ENCODE results near the gene PMM2. TPM values are rescaled to one million over a fixed set of nuclear protein-coding genes. Genes with fewer than 3 reads are reported as not detected.

Gene PMM2
- total RNA-seq, 2 donors from 2014 or later, result 61.6 to 105 TPM

GRCh38 chr16:8854298-8854948 lies 56.8 kb downstream of the PMM2 start:
- H3K27ac Mint-ChIP-seq, result no peak overlapping the region

GRCh38 chr16:8855051-8855786 lies 57.6 kb downstream of the PMM2 start:
- peak overlapping the region in 1 of 2 donors; percentile 26 for H3K27ac Mint-ChIP-seq
- H3K27me3 Mint-ChIP-seq, result no peaks in the 10 kb centered on the region
- H3K36me3 Mint-ChIP-seq, result no peaks in the 10 kb centered on the region
- H3K9me3 Mint-ChIP-seq, result no peaks in the 10 kb centered on the region
- ATAC-seq (no peak), DNase-seq (ENCODE audit: low spot score) (peak; percentile 44)
- peaks cover 12 to 22% of the 10 kb centered on the region in 2 donors for H3K4me1 Mint-ChIP-seq (ENCODE audit: low read depth in 2 of 2)
- H3K4me3 Mint-ChIP-seq, result no peak overlapping the region

More at GRCh38 chr16:8854298-8854948, 56.8 kb downstream of the PMM2 start:
- peak; percentile 5 for DNase-seq (ENCODE audit: low spot score)
- ATAC-seq, result no peak
- Mint-ChIP-seq H3K9me3 (no peaks in the 10 kb centered on the region), H3K36me3 (peaks cover under 1% of the 10 kb centered on the region), H3K4me1 (ENCODE audit: low read depth in 2 of 2) (peaks cover 12 to 29% of the 10 kb centered on the region in 2 donors), H3K27me3 (no peaks in the 10 kb centered on the region), H3K4me3 (no peak overlapping the region)

- DNase-seq (ENCODE audit: low spot score) (peak; percentile 23), ATAC-seq (no peak)
- Mint-ChIP-seq H3K36me3 (no peaks in the 10 kb centered on the region), H3K9me3 (no peaks in the 10 kb centered on the region), H3K4me1 (ENCODE audit: low read depth in 2 of 2) (peaks cover 5 to 17% of the 10 kb centered on the region in 2 donors), H3K27me3 (no peaks in the 10 kb centered on the region), H3K27ac (peak overlapping the region in 1 of 2 donors; percentile 16), H3K4me3 (no peak overlapping the region)
These were observed 58.3 kb downstream of the PMM2 start for GRCh38 chr16:8855972-8856371.

GRCh38 chr16:8858994-8859912 lies 61.6 kb downstream of the PMM2 start:
- Mint-ChIP-seq H3K9me3 (no peaks in the 10 kb centered on the region), H3K4me1 (ENCODE audit: low read depth in 2 of 2) (peaks cover 15 to 23% of the 10 kb centered on the region in 2 donors), H3K36me3 (no peaks in the 10 kb centered on the region), H3K27ac (peak overlapping the region in 1 of 2 donors; percentile 62), H3K4me3 (no peak overlapping the region), H3K27me3 (no peaks in the 10 kb centered on the region)
- DNase-seq (ENCODE audit: low spot score) (peak; percentile 59), ATAC-seq (no peak)

GRCh38 chr16:8859913-8860881 lies 62.6 kb downstream of the PMM2 start:
- ATAC-seq (no peak), DNase-seq (ENCODE audit: low spot score) (no peak)
- Mint-ChIP-seq H3K9me3 (no peaks in the 10 kb centered on the region), H3K36me3 (no peaks in the 10 kb centered on the region), H3K27me3 (no peaks in the 10 kb centered on the region), H3K4me3 (no peak overlapping the region), H3K27ac (peak overlapping the region in 1 of 2 donors; percentile 62), H3K4me1 (ENCODE audit: low read depth in 2 of 2) (peaks cover 19 to 24% of the 10 kb centered on the region in 2 donors)

- ATAC-seq (no peak), DNase-seq (ENCODE audit: low spot score) (no peak)
- H3K9me3 Mint-ChIP-seq, result no peaks in the 10 kb centered on the region
- no peaks in the 10 kb centered on the region for H3K36me3 Mint-ChIP-seq
- H3K27ac Mint-ChIP-seq, result peak overlapping the region in 1 of 2 donors; percentile 36
- H3K4me3 Mint-ChIP-seq, result no peak overlapping the region
- peaks cover 30 to 35% of the 10 kb centered on the region in 2 donors for H3K4me1 Mint-ChIP-seq (ENCODE audit: low read depth in 2 of 2)
- no peaks in the 10 kb centered on the region for H3K27me3 Mint-ChIP-seq
These were observed 64.1 kb downstream of the PMM2 start for GRCh38 chr16:8861563-8862308.

- Mint-ChIP-seq H3K4me1 (ENCODE audit: low read depth in 2 of 2) (peaks cover 35 to 41% of the 10 kb centered on the region in 2 donors), H3K27me3 (no peaks in the 10 kb centered on the region), H3K9me3 (no peaks in the 10 kb centered on the region), H3K36me3 (no peaks in the 10 kb centered on the region), H3K4me3 (no peak overlapping the region), H3K27ac (peak overlapping the region in 1 of 2 donors; percentile 36)
- DNase-seq (ENCODE audit: low spot score) (no peak), ATAC-seq (no peak)
These were observed 64.9 kb downstream of the PMM2 start for GRCh38 chr16:8862309-8863130.

- ATAC-seq (no peak), DNase-seq (ENCODE audit: low spot score) (no peak)
- Mint-ChIP-seq H3K9me3 (no peaks in the 10 kb centered on the region), H3K36me3 (no peaks in the 10 kb centered on the region), H3K4me1 (ENCODE audit: low read depth in 2 of 2) (peaks cover 36 to 44% of the 10 kb centered on the region in 2 donors), H3K4me3 (no peak overlapping the region), H3K27me3 (no peaks in the 10 kb centered on the region), H3K27ac (peak overlapping the region in 1 of 2 donors; percentile 19)
These were observed 66.2 kb downstream of the PMM2 start for GRCh38 chr16:8863594-8864424.

GRCh38 chr16:8864480-8865110 lies 67.0 kb downstream of the PMM2 start:
- DNase-seq (ENCODE audit: low spot score) (no peak), ATAC-seq (no peak)
- Mint-ChIP-seq H3K27ac (peak overlapping the region in 1 of 2 donors; percentile 19), H3K4me1 (ENCODE audit: low read depth in 2 of 2) (peaks cover 41 to 48% of the 10 kb centered on the region in 2 donors), H3K27me3 (no peaks in the 10 kb centered on the region), H3K9me3 (no peaks in the 10 kb centered on the region), H3K4me3 (no peak overlapping the region), H3K36me3 (no peaks in the 10 kb centered on the region)

- no peaks in the 10 kb centered on the region for H3K27me3 Mint-ChIP-seq
- no peak for DNase-seq (ENCODE audit: low spot score)
- no peak for ATAC-seq
- peak overlapping the region; percentile 51 to 82 for H3K27ac Mint-ChIP-seq
- H3K9me3 Mint-ChIP-seq, result no peaks in the 10 kb centered on the region
- peaks cover 41 to 48% of the 10 kb centered on the region in 2 donors for H3K4me1 Mint-ChIP-seq (ENCODE audit: low read depth in 2 of 2)
- no peaks in the 10 kb centered on the region for H3K36me3 Mint-ChIP-seq
- H3K4me3 Mint-ChIP-seq, result peak overlapping the region; percentile 10
These were observed 67.7 kb downstream of the PMM2 start for GRCh38 chr16:8865145-8865882.
